Endothelial cell of hepatic sinusoid (primary cell): ENCODE measurements around the gene RETREG2.
"Not testable (repeated sequence)": the region's sequence is repeated elsewhere in the genome, so short reads cannot be mapped to it uniquely, and the experiment has no call there.

Experiments
- in situ Hi-C: cut with HindIII; loops from 2 replicates; pipeline ENCODE4 v1.10.0; 2017; ENCODE audit warnings: low sequenced_read_pairs

Gene RETREG2

DNA sequence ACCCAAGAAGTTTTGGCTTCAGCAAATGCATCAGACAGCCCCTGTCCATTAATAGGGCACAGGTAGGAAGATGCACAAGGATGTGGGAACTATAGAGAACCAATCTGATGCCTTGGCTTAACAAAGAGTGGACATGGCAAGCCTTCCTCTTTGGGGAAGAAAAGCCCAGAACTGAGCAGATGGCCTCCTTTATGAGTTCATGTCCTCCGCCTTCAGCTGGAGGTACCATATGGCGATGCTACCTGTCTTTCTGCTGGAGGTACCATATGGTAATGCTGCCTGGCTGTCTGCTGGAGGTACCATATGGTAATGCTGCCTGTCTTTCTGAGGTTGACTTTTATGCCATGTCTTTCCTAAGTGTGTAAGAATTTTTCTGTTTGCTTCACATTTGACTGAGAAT lies 6.0 kb downstream of the RETREG2 start:
- in situ Hi-C loops = loop anchor here (5.0 kb wide), 2 partner anchors 47 to 58 kb away; no protein-coding TSS in a partner anchor

DNA sequence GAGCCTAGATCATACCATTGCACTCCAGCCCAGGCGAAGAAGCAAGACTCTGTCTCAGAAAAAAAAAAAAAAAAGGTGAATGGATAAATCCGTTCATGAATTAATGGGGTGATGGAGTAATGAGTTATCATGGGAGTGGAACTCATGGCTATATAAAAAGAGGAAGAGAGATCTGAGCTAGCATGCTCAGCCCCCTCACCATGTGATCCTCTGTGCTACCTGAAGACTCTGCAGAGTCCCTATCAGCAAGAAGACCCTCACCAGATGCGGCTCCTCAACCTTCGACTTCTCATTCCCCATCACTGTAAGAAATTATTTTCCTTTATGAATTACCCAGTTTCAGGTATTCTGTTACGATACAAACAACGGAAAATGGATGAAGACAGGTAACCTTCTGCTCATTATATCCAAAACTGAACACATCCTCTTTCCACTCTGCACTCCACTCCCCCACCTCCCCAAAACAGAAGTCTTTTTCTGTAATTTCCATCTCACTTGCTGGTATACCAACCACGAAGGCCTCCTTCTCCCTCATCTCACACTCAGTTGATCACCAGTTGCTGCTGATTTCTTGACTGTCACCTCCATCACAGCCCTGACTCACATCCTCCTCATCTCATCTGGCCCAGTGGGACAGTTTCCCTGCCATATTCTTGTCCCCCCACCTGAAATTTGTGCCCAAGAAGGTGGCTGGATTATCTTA lies 8.8 kb downstream of the RETREG2 start:
- in situ Hi-C loops = no loop called here

DNA sequence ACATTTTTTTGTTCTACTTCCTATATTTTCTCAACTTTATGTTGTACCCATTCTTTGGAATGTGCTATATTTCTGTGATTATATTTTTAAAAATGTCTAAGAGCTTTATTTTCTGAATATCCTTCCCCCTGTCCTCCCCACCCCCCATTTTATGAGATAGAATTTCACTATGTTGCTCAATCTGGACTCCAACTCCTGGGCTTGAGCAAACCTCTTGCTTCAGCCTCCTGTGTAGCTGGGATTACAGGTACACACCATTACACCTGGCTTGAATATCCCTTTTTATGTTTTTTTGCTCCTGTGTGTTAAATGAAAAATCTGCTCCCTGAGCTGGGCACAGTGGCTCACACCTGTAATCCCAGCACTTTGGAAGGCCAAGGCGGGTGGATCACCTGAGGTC lies 19.3 kb downstream of the RETREG2 start:
- in situ Hi-C loops = no loop called here

DNA sequence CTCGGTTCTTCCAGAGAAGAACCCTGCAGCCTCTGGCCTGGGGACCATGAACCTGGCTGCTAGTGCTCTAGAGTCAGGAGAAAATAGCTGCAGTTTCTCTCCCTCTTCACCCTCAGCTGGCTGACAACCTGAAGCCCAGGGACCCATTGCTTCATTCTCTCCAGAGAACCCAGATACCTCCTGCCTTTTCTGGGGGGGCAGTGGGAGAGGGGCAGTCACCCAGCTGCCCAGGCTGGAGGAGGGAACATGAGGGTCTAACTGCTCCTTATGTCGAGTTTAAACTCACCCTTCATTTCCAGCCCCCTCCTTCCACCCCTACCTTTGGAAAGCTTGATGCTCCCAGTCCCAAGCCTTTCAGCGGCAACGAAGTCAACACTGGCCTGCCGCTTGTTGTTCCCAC lies 20.9 kb downstream of the RETREG2 start:
- in situ Hi-C loops = no loop called here

DNA sequence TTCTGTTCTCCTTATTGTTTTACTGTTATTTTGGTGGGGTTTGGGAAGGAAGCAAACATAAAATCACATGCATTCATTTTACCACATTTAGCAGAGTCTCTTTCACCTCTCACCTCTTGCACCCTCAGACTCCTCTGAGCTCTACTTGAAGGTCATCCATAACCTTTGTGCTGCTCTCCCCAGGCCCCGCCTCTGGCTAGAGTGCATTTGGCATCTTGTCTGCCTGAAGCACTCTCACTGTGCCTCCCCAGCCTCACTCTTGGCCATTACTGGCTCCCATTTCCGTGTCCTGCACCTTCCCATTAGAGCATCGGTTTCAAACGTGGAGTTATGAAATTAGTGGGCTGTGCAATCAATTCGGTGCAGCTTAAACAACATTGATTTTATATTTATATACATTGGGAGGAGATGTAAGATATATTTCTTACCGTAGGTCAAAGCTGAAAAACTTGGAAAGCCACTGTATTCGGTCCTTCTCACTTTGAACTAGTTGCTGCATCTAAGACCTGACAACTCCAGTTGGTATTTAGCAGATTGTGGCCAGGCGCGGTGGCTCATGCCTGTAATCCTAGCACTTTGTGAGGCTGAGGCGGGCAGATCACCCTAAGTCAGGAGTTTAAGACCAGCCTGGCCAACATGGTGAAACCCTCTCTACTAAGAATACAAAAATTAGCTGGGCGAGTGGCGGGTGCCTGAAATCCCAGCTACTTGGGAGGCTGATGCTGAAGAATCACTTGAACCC lies 21.6 kb downstream of the RETREG2 start:
- in situ Hi-C loops = no loop called here

DNA sequence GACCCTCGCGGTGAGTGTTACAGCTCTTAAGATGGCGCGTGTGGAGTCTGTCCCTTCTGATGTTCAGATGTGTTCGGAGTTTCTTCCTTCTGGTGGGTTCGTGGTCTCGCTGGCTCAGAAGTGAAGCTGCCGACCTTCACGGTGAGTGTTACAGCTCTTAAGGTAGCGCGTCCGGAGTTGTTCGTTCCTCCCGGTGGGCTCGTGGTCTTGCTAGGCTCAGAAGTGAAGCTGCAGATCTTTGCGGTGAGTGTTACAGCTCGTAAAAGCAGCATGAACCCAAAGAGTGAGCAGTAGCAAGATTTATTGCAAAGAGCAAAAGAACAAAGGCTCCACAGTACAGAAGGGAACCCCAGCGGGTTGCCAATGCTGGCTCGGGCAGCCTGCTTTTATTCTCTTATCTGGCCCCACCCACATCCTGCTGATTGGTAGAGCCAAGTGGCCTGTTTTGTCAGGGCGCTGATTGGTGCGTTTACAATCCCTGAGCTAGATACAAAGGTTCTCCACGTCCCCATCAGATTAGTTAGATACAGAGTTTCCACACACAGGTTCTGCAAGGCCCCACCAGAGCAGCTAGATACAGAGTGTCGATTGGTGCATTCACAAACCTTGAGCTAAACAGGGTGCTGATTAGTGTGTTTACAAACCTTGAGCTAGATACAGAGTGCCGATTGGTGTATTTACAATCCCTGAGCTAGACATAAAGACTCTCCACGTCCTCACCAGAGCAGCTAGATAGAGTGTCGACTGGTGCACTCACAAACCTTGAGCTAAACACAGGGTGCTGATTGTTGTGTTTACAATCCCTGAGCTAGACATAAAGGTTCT lies 22.6 kb downstream of the RETREG2 start:
- in situ Hi-C loops = not testable (repeated sequence)

DNA sequence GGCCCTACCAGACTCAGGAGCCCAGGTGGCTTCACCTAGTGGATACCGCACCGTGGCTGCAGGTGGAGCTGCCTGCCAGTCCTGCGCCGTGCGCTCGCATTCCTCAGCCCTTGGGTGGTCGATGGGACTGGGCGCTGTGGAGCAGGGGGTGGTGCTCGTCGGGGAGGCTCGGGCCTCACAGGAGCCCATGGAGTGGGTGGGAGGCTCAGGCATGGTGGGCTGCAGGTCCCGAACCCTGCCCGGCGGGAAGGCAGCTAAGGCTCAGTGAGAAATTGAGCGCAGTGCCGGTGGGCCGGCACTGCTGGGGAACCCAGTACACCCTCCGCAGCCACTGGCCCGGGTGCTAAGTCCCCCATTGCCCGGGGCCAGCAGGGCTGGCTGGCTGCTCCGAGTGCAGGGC lies 23.3 kb downstream of the RETREG2 start:
- in situ Hi-C loops = not testable (repeated sequence)

DNA sequence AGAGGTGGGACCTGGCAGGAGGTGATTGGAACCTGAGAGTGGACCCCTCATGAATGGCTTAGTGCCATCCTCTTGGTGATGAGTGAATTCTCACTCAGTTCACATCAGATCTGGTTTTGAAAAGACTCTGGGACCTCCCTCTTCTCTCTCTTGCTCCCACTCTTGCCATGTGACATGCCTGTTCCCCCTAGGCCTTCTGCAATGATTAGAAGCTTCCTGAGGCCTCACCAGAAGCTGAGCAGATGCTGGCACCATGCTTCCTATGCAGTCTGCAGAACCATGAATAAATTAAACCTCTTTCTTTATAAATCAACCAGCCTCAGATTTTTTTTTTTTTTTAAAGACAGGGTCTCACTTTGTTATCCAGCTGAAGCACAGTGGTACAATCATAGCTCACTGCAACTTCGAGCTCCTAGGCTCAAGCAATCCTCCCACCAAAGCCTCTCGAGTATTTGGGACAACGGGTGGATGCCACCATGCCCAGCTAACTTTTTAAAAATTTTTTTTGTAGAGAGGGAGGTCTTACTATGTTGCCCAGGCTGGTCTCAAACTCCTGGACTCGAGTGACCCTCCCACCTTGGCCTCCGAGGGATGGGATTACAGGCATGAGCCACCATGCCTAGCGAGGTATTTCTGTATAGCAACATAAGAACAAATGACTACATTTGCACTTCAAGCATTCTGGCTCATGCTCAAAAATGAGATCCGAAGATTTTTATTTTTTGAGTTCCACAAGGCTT lies 26.5 kb downstream of the RETREG2 start:
- in situ Hi-C loops = no loop called here

DNA sequence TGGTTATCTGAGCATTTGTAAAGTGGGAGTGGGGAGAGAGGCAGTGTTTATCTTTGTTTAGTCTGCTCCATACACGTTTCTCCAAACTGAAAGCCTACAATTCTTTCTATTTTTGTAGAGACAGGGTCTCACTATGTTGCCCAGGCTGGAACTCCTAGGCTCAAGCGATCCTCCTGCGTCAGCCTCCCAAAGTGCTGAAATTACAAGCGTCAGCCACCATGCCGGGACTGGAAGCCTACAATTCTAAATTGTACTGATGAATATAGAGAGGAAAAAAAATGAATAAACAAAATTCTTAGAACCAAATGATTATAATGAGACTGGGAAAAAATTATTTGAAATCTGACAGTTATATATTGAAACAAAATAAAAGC lies 27.1 kb downstream of the RETREG2 start:
- in situ Hi-C loops = no loop called here

DNA sequence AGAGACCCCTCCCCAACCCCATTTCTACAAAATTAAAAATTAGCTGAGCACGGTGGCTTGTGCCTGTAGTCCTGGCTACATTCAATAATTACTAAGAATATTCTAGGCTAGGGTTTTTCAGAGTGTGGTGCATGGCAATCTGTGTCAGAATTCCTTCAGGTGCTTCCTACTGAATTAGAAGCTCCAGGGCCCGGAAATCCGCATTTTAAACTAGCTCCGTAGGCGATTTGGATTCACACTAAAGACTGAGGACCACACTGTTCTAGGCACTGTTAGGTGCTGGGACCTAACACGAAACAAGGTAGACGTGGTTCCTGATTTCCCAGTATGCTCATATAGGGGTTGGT lies 27.9 kb downstream of the RETREG2 start:
- in situ Hi-C loops = no loop called here

DNA sequence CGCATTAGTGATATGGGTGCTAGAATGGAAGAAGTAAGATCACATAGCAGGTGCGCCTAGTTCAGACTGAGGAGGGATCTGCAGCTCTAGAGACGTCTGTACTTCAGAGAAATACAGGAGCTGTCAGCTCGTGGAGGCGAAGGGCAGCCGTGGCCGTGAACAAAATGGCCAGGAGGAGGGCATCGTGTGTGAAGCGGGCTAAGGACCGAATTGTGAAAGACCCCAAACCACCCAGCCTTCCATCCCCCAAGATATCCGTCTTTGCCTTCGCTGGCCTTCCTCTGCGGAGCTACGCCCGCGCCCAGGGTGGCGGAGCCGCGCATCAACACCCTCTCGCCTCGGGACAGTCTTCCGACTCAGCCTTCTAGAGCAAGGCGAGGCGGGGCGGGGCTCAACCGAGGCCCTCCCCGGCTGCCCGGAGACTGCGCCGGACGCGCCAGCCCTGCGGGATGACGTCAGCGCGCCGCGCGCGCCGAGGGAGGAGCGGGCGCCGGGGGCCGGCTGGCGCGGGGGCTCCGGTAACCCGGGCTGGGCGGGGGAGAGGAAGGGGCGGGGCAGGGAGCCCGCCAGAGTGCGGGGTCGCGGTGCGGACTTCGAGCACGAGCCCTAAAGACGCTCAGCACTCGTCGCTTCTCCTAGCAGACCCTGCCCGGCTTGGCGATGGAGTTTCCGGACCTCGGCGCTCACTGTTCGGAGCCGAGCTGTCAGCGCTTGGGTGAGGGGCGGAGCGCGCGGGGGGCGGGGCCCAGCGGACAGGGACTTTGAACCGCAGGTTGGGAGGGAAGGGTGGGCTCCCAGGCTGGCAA lies 28.5 kb downstream of the RETREG2 start, which contains the start of gene ZFAND2B:
Gene ZFAND2B (plus strand): TSS at position 455 of the 806 bp plus-strand sequence. CDS start 206 bp downstream, at position 661.
- in situ Hi-C loops = no loop called here

DNA sequence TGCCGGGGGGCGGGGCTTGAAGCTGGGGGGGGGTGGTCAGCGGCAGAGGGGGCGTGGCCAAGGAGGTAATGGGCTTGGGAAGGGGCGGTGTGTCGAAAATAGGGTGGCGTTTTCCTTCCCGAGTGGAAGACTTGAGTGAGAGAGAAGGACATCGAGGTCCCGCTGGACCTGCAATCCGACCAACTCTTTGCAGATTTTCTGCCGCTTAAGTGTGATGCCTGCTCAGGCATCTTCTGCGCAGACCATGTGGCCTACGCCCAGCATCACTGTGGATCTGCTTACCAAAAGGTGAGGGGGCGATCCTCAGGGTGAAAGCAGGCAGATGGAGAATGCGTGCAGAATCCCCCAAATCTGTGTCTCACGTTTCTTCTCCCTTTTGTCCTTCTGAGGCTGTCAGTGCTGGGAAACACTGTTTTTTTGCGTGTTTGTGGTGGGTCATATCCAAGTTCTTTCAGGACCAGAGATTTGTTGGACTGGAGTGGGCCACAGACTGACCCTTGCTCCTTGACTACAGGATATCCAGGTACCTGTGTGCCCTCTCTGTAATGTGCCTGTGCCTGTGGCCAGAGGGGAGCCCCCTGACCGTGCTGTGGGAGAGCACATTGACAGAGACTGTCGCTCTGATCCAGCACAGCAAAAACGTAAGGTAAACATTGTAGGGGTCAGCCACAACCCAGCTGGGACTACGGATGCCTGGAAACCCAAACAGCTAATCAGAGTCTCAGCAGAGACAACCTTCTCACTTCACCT lies 29.2 kb downstream of the RETREG2 start:
- in situ Hi-C loops = no loop called here

DNA sequence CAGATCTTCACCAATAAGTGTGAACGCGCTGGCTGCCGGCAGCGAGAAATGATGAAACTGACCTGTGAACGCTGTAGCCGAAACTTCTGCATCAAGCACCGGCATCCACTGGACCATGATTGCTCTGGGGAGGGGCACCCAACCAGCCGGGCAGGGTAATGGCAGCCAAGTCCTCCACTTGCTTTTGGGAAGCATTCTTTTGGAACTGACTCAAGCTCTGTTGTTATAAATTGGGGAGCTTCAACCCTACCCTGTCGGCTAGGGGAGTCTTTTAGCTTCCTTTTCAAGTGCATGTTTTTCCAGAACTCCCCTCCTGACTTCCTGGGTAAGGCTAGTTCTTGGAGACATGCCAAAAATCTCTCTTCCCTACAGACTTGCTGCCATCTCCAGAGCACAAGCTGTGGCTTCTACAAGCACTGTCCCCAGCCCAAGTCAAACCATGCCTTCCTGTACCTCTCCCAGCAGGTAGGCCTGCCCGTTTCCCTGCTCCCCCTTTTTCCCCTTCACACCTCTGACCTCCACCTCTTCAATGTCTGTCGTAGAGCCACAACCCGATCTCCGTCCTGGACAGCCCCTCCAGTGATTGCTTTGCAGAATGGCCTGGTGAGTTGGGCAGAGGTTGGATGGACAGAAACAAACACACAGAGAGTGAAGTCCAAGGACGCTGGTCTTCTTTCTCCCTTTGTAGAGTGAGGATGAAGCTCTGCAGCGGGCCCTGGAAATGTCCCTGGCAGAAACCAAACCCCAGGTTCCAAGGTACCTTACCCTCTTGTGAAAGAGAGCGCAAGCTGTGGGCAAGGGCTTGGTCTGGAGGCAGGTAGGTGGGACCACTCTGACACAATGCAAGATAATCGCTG lies 30.0 kb downstream of the RETREG2 start:
- in situ Hi-C loops = no loop called here

DNA sequence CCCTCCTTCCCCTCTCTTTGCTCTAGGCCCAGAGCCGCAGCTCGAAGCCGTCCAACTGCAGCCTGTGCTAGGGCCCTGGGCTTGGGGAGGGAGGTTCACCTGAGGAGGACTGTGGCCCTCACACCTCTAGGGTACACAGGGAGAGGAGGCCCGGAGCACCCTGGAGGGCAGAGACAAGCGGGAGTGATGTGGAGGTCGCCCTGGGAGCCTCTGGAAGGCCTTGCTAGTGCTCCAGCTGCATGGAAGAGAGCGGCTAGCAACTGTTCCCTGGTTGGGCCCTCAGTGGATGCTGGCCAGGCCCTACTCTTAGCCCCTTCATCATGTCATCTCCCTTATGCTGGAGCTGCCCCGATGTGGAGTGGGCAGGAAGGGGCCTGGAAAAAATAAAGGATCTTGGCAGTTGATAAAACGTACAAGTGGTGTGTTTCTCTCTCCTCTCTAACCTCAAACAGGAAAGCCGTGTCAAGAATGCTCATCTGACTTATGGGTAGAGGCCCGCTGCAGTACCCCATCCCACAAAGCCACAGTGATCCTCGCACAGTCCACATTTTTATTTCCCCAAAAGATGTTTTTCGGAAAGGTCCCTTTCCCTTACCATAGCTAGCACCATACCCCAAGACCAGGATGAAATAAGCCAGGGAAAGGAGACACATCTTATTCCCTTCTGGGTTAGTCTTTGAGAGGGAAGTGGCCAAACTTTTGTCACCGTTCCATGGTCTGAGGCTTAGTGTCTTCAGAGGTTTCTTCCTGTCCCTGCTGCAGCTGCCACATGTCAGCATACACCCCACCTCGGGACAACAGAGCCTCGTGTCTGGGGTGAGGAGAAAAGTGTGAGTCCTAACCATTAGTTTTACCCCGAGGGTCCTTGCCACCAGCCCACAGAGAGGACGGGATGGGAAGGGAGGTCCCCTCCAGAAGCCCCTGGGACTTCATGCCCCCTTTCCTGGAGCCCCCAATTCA lies 31.4 kb downstream of the RETREG2 start:
- in situ Hi-C loops = no loop called here

DNA sequence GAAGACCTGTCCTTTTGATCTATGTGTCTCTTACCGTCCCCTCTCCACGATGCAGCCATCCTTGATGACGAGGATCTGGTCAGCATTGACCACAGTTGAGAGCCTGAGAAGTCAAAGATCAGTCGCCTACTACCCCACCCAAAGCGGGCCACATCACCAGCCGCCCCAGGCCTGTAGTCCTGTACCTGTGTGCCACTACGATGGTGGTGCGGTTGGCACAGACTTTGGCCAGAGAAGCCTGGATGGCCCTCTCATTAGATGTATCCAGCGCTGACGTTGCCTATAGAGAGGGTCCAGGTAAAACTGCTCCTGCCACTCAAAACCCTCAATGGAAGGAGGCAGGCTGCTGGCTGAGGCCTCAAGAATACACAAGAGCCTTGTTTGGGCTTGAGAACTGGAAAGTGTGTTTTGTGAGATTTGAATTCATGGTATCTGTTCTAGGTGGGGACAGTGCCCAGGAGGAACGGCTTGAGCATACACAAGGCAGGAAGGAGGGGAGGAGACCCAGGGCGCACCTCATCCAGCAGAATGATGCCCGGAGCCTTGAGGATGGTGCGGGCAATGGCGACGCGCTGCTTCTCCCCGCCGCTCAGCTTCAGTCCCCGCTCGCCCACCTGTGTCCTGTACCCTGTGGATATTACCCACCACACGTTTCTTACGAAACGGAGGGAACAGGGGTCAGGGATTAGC lies 32.3 kb downstream of the RETREG2 start:
- in situ Hi-C loops = no loop called here

DNA sequence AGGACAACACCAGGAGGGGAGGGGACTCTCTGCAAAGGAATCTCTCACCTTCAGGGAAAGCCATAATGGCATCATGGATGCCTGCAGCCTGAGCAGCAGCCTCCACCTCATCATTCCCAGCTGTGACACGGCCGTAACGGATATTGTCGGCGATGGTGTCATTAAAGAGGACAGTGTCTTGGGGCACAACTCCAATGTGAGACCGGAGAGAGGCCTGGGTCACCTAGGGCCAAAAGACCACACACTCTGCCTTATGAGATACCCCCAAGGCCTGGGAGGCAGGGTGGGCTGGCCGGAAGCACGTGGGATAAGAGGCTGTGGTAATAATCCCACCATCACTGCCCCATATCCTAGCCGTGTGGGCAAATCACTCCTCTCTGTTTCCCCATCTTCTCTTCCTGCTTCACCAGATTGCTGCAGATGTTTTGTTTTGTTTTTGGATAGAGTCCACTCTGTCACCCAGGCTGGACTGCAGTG lies 32.8 kb downstream of the RETREG2 start:
- in situ Hi-C loops = no loop called here

DNA sequence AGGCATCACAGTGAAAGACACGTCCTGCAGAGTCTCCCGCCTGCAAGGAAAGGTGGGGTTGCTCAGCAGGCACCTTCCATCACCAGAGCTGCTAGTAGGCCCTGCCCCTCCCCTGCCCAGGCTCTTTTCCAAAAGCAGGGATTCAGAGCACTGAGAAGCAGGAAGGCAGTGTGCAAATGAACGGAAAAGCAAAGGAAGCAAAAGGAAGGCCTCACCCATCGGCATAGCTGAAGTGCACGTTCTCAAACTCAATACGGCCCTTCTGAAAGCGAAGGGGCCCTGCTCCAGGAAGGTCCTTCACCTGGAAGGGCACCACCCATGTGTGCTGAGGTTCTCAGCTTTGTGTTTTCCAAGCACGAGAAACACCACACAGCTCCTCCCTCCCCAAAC lies 34.9 kb downstream of the RETREG2 start:
- in situ Hi-C loops = no loop called here
